ENCODE results near the gene NBAS. TPM values are rescaled to one million over a fixed set of nuclear protein-coding genes. Genes with fewer than 3 reads are reported as not detected.
"Not testable (repeated sequence)": the region's sequence is repeated elsewhere in the genome, so short reads cannot be mapped to it uniquely, and the experiment has no call there.

The NBAS gene
- total and polyA plus RNA-seq, 2 of the 4 experiments (the other 2 are of a cell fraction) = 22.3 to 105 TPM

DNA sequence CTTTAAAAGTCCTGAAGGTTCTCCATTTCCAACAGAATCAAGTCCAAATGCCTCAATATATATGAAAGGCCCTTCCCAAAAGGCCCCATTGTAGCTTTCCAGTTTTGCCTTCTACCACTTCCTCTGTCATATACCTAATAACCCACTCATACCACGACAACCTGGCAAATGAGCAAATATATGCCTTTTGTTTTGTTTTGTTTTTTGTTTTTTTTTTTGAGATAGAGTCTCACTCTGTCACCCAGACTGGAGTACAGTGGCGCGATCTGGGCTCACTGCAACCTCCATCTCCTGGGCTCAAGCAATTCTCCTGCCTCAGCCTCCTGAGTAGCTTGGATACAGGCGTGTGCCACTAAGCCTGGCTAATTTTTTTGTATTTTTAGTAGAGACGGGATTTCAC, 20.6 kb downstream of the NBAS start:
- in situ Hi-C loops (cut with MboI; ENCODE audit: low sequenced_read_pairs); H3K79me1 ChIP-seq (ENCODE audit: low read depth in 1 of 2, low read length in 2 of 2); H3K9me3 ChIP-seq (ENCODE audit: control insufficient read depth, insufficient read depth, low read length); H3K23ac ChIP-seq (ENCODE audit: low read depth, low read length); H3K14ac ChIP-seq (replicated peaks; ENCODE audit: low read depth, low read length); H2BK5ac ChIP-seq (ENCODE audit: low read depth, low read length, poor library complexity, severe bottlenecking); H4K20me1 ChIP-seq (ENCODE audit: insufficient read depth, low read length); DNase-seq; POLR2A ChIA-PET (ENCODE audit: unreplicated experiment); H4K91ac ChIP-seq (ENCODE audit: insufficient read depth, low read depth, low read length); H3K27ac ChIP-seq (ENCODE audit: insufficient read depth, low read length); H3K9ac ChIP-seq (ENCODE audit: low read depth, low read length); H2AFZ ChIP-seq (replicated peaks; ENCODE audit: low read length, poor library complexity); H3K4me2 ChIP-seq (ENCODE audit: low read depth, low read length); intact Hi-C loops (cut with micrococcal nuclease); H4K8ac ChIP-seq (ENCODE audit: low read depth in 2 of 2, low read length in 2 of 2); H3K4me3 ChIP-seq (ENCODE audit: insufficient read depth, low read depth, low read length); CTCF ChIA-PET; H3K36me3 ChIP-seq (ENCODE audit: control insufficient read depth, insufficient read depth, low read length); ATAC-seq (ENCODE audit: low read depth); H4K5ac ChIP-seq (ENCODE audit: low read depth, low read length); BruUV-seq (replicated peaks); H2BK20ac ChIP-seq (ENCODE audit: low read depth, low read length); H2AK5ac ChIP-seq (ENCODE audit: low read depth, low read length); dilution Hi-C loops (cut with HindIII; ENCODE audit: low sequenced_read_pairs, unreplicated experiment); H2BK15ac ChIP-seq (ENCODE audit: low read depth, low read length); H2BK120ac ChIP-seq (ENCODE audit: low read depth, low read length); H3K4ac ChIP-seq (ENCODE audit: low read depth, low read length); H3K27me3 ChIP-seq (ENCODE audit: control insufficient read depth, insufficient read depth, low read length); H2AK9ac ChIP-seq (replicated peaks; ENCODE audit: low read depth, low read length, poor library complexity); H3K4me1 ChIP-seq (ENCODE audit: control insufficient read depth, insufficient read depth, low read length); H3K9me1 ChIP-seq (ENCODE audit: insufficient read depth, low read length); H3K18ac ChIP-seq (ENCODE audit: low read depth, low read length); H3K56ac ChIP-seq (ENCODE audit: extremely low read depth, insufficient read depth, low read length): not testable (repeated sequence)
- no CpG with 5 or more reads among the region's 5 CpGs for WGBS, 2 experiments (ENCODE audit: extremely low coverage in 2 of 2, insufficient read length in 1 of 2)

Measured in IMR-90 (cell line).